Measurements from ENCODE around the gene HPSE2.

DNA sequence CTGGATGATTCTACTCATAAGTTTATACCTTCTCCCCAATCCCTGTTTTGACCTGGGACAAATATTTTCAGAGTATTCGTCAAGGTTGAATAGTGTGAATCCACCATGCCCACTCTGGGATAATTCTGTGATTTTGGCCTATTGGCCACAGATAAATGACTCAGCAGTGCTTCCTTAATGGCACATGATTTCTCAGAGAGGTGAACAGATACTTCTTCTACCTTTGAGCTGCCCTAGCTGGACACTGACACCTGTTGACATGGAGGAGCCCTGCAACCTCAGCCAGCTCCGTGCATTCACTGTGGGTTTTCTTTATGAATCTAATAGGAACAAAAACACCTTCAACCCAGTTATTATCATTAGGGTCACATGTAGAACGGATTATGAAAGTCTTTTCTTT lies 748.0 kb downstream of the HPSE2 start:
- TF ChIP-seq, protein P1, sequence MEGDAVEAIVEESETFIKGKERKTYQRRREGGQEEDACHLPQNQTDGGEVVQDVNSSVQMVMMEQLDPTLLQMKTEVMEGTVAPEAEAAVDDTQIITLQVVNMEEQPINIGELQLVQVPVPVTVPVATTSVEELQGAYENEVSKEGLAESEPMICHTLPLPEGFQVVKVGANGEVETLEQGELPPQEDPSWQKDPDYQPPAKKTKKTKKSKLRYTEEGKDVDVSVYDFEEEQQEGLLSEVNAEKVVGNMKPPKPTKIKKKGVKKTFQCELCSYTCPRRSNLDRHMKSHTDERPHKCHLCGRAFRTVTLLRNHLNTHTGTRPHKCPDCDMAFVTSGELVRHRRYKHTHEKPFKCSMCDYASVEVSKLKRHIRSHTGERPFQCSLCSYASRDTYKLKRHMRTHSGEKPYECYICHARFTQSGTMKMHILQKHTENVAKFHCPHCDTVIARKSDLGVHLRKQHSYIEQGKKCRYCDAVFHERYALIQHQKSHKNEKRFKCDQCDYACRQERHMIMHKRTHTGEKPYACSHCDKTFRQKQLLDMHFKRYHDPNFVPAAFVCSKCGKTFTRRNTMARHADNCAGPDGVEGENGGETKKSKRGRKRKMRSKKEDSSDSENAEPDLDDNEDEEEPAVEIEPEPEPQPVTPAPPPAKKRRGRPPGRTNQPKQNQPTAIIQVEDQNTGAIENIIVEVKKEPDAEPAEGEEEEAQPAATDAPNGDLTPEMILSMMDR (IDR thresholded peaks at IDR 0.05): no peak
- TF ChIP-seq POLR2A (IDR thresholded peaks at IDR 0.05) (no peak), EP300 (IDR thresholded peaks at IDR 0.05) (no peak)

All from sigmoid colon (tissue), 4 donors.